HG03159 (cell line): ENCODE data around the gene HHIP.

ENCODE experiments used
- ATAC-seq: cut with Tn5 transposase; IDR thresholded peaks from one replicate; pipeline ENCODE4 v1.9.1; 2021; ENCODE audit warnings: mild to moderate bottlenecking, moderate library complexity; ENCODE audit not compliant: unreplicated experiment

Gene HHIP

GRCh38 chr4:144656850-144657249 lies 10.9 kb downstream of the HHIP start:
- no peak for ATAC-seq

GRCh38 chr4:144658015-144658567 lies 12.1 kb downstream of the HHIP start:
- no peak for ATAC-seq

GRCh38 chr4:144658903-144659302 lies 12.9 kb downstream of the HHIP start:
- ATAC-seq, result no peak

DNA sequence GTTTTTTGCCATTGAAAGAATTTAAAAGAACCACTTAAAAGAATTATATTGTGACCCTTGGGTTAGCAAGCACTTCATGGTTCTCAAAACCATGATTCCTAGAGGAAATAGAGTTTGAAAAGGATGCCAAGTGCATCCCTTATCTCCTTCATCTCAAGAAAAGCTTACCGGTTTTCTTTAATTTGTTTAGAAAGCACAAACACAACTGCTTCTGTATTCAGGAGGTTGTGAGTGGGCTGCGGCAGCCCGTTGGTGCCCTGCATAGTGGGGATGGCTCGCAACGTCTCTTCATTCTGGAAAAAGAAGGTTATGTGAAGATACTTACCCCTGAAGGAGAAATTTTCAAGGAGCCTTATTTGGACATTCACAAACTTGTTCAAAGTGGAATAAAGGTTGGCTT lies 13.5 kb downstream of the HHIP start:
- no peak for ATAC-seq

GRCh38 chr4:144663834-144664475 lies 18.0 kb downstream of the HHIP start:
- ATAC-seq, result no peak

DNA sequence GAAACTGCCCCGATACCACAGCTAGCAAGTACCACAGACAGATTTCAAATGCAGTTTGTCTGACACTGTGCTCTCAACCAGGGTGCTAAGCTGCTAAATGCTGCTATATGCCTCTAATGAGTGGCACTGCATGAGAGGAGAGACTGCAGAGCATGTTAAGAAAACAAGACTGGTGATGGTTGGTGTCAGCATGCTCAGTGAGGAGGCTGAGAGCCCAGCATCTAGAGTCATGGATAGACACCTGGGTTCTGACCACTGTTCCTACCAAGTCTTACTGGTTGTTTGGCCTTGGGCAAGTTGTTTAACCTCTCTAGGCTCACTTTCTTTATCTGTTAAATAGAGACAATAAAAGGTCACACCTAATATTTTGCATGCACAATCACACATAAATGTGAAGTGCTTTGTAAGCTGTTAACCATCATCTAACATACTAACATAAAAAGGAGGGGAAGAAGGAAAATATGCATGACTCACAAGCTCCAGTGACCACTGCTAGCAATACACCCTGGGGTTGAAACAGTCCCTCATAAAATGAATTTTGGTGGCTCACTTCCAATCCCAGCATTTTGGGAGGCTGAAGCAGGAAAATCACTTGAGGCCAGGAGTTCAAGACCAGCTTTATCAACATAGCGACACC lies 20.7 kb downstream of the HHIP start:
- no peak for ATAC-seq

DNA sequence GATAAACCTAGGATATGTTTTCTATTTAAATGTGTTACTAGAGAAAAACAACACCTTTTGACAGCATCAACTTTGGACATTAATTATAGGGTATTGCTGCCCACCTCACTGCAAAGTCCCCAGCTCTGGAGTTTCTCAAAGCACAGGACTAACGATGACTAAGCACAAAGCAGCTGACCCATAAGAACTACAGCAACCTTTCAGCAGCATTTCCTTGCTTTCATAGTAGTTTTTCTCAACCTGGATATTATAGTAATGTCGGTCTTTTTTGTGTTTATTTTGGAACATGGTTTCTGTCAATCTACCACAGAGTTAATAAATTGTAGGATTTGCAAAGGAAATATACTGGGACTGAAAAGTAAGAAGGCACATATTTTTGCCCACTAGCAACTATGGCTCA lies 21.5 kb downstream of the HHIP start:
- no peak for ATAC-seq

DNA sequence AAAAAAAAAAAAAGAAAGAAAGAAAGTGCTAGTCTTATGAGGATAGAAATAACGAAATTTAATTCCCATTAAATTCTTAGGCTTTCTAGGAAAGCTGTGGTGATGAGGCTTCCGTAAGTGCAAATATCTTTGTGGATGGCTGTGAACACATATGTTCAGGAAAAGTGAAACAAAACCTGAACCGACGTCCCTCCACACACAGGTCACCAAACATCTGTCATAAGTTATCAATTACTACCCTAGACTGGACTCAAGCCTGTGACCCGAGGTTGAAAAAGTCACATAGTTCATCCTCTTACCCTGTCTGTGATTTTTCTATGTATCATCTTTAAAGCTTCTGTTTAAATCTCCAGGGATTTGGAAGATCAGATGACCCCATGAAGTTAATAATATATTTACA lies 24.8 kb downstream of the HHIP start:
- no peak for ATAC-seq

- no peak for ATAC-seq
These were observed 28.8 kb downstream of the HHIP start for GRCh38 chr4:144674711-144675110.

- no peak for ATAC-seq
These were observed 35.9 kb downstream of the HHIP start for GRCh38 chr4:144681806-144682205.

GRCh38 chr4:144683516-144683915 lies 37.6 kb downstream of the HHIP start:
- ATAC-seq, result no peak

DNA sequence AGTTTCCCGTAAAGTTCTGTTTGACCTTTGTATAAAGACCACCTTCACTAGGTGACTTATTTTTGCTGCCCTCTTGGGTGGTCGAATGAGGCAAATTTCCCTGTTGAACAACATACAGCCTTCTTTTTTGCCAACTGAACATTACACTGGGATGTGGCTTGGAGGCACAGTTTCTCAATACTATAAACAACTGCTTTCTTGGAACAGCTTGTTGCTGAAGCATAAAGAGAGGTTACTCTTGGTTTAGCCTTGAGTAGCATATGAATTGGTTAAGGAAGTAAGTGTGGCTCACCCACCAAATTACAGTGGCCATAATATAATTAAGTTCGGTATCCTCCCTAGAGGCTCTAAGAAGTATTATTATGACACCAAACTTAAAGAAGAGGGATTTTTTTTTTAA lies 40.0 kb downstream of the HHIP start:
- ATAC-seq, result no peak

DNA sequence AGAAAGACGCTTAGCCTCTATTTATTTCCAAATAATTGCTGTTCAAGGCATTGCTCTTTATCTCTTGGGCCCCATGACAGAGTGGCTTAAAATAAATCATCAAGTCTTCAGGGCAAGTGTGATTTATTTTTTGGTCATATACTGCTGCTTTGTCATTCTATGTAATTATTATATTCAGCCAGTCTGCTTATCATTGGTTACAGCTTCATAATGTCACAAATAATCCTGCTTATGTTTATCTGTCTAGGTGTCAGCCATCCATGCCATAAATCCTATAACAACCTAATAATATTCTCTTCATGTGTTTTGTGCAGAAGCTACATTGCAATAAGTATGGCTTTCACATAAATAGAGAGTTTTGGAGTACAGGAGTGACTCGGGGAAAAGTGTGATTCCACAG lies 41.0 kb downstream of the HHIP start:
- ATAC-seq, result no peak

DNA sequence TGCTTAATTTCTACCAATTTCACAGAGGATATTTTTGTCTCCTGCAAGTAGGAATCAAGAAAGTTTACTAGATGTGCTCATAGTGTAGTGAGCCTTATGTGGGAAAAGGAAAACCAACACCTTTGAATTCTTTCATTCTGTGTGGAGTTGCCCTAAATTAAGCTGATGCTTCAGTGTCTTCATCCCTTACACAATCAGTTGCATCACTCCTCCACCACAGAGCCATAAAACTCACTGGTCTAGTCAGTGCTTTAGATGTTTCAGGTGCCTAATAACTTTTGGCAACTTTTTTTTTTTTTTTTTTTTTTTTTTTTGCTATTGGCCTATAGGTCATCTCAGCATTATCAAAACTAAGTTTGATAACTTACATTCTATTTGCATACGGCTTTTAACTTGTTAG lies 41.5 kb downstream of the HHIP start:
- ATAC-seq, result no peak

DNA sequence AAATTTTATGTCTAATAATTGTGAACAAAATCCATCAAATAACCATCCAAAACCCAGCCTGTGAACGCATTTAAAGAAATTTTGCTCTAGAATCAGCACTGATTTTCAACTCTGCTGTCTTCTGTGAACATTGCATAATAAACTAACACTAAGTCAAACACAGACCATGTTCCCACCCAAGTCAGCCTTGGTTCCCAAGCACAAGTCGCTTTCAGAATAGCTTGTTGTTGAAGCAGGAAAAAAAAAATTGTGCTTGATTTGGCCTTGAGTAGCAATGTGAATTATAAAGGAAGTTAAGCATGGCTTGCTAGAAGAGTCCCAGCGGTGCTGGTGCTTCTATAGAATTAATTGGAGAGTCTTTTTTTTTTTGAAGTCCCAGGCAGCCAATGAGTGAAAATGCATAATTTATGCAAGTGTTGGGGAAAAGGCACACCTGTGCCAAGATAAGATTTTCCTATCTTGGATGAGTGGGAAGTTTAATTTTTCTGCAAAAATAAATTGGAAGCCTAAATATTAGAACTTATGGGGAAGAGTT lies 42.1 kb downstream of the HHIP start:
- no peak for ATAC-seq

- no peak for ATAC-seq
These were observed 43.2 kb downstream of the HHIP start for GRCh38 chr4:144689125-144689524.

GRCh38 chr4:144695721-144696120 lies 49.8 kb downstream of the HHIP start:
- no peak for ATAC-seq

DNA sequence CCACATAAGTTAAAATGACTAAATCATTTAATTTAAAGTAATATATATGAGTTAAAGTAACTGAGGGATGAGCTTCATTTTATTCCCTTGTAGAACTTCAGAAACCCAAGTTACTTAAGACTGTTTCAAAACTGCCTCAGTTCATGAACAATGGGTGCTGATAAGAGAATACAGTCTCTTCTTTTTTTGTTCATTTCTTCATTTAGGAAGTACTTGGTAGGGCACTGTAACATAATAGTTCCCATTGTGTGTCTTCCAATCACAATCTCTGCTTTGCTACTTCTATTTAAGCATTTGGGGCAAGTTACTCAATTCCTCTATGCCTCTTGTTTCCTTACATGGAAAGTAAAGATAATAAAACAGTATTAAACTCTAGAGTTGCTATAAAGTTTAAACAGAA lies 50.4 kb downstream of the HHIP start:
- ATAC-seq, result no peak

- ATAC-seq, result no peak
These were observed 53.6 kb downstream of the HHIP start for GRCh38 chr4:144699565-144699964.

DNA sequence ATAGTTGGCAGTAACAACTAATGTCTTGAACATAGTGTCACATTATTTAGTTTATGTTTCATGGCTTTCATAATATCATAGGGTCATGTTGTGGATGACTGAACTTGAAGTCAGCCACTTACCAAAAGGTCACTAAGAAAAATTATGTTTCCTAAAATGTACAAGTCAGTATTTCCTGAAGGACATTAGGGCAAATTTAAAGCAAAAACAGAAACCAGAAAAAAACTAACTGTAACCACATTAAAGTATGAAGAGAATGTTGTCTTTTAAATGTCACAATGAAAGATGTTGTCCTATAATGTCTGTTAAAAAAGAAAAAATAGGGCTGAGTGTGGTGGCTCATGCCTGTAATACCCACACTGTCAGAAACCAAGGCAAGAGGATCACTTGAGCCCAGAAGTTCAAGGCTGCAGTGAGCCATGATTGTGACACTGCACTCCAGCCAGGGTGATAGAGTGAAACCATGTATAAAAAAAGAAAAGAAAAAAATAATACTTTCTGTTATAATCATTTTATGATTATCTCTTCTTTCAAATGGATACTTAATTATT lies 55.8 kb downstream of the HHIP start:
- no peak for ATAC-seq

- ATAC-seq, result no peak
These were observed 57.5 kb downstream of the HHIP start for GRCh38 chr4:144703494-144703893.
